GM12865 (cell line): ENCODE measurements around the gene TRAF6.

Source experiments
- DNase-seq: peaks from one replicate; pipeline ENCODE4 v3.0.0; 2010; ENCODE audit warnings: low read depth
- H3K4me3 ChIP-seq: 2 replicates; pipeline ENCODE4 v1.5.1; 2011; ENCODE audit warnings: mild to moderate bottlenecking, low read depth, low read length, control low read depth
- TF ChIP-seq, protein P1 (sequence below): IDR thresholded peaks from 2 replicates; pipeline ENCODE4 v1.5.1; 2011; ENCODE audit warnings: low read length, control low read depth, low read depth, inconsistent platforms; ENCODE audit not compliant: insufficient read depth; ENCODE audit errors: missing control alignments

The TRAF6 gene

GRCh38 chr11:36467916-36468315 is 42.2 kb downstream of the TRAF6 start:
- H3K4me3 ChIP-seq = no peak overlapping the region
- DNase-seq = no peak
- TF ChIP-seq, protein P1, sequence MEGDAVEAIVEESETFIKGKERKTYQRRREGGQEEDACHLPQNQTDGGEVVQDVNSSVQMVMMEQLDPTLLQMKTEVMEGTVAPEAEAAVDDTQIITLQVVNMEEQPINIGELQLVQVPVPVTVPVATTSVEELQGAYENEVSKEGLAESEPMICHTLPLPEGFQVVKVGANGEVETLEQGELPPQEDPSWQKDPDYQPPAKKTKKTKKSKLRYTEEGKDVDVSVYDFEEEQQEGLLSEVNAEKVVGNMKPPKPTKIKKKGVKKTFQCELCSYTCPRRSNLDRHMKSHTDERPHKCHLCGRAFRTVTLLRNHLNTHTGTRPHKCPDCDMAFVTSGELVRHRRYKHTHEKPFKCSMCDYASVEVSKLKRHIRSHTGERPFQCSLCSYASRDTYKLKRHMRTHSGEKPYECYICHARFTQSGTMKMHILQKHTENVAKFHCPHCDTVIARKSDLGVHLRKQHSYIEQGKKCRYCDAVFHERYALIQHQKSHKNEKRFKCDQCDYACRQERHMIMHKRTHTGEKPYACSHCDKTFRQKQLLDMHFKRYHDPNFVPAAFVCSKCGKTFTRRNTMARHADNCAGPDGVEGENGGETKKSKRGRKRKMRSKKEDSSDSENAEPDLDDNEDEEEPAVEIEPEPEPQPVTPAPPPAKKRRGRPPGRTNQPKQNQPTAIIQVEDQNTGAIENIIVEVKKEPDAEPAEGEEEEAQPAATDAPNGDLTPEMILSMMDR = no peak

DNA sequence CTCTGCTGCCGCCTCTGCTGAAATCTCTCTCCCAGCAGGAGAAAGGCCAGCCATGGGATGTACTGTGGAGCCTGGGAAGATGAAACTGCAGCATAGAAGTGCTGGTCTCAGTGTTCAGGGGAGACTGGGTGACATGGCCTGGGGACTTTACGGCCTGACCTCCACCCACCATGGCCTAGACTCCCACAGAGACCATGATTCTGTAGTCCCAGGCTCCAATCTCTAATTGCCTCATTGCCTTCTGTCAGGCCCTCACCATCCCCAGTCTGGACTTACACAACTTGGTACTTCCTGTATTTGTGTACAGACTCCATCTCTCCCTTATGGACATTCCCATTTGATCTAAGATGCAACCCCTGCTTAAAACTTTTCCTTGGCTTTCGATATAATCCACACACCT is 43.1 kb downstream of the TRAF6 start:
- H3K4me3 ChIP-seq = no peak overlapping the region
- TF ChIP-seq, protein P1 = no peak
- no peak for DNase-seq

DNA sequence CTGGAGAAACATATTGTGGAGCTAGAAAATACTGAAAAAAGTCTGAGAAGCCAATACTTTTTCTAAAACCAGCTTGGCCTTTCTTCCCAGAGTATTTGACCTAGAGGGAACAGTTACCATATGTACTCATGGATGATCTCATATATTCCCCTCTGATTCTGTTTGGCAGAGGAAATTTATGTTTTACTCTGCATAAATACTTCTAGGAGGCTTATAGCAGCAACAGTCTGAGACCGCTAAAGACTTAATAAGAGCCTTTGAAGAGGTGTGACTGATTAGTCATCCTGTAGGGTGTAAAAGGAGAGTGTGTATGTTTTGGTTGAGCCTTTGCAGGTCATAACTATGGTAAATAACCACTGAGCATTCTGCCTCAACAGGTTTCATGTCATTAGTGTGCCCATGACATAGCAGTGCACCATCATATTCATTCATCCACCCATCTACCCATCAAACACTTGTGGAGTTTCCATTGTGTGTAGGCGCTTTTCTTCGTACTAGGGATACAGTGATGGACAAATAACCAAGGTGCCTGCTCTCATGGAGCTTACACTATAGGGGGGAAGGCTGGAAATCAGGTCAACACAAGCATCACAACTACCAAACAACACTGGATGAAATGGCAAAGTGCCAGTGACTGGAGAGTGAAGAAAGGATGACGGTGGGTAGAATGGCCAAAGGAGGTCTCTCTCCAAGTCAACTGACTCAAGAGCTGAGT is 44.5 kb downstream of the TRAF6 start:
- DNase-seq = no peak
- TF ChIP-seq, protein P1 = no peak

GRCh38 chr11:36464720-36465119 is 45.4 kb downstream of the TRAF6 start:
- no peak overlapping the region for H3K4me3 ChIP-seq
- TF ChIP-seq, protein P1 = no peak
- no peak for DNase-seq

More for the DNA sequence above, 44.5 kb downstream of the TRAF6 start:
- no peak overlapping the region for H3K4me3 ChIP-seq

GRCh38 chr11:36463781-36464180 is 46.3 kb downstream of the TRAF6 start:
- DNase-seq = no peak
- H3K4me3 ChIP-seq = no peak overlapping the region
- TF ChIP-seq, protein P1 = no peak

GRCh38 chr11:36462321-36462720 is 47.8 kb downstream of the TRAF6 start:
- TF ChIP-seq, protein P1 = no peak
- no peak for DNase-seq
- H3K4me3 ChIP-seq = no peak overlapping the region

DNA sequence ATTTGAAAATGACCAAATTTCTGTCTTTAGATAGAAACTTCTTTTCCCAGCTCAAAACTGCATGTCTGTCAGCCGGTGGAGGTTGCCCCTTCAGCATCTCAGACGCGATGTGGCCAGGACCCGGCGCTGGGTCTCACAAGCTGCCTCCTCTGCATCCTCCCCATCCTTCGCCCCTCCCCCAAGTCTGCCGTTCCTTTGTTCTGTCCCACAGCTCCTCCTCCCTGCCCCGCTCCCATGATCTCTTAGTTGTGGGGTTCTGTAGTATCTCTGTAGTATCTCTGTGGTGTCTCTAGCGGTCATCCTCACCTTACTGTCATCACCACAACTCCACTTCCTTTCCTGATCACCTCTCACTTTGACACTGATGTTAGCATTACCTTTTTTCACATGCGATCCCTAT is 49.9 kb downstream of the TRAF6 start:
- no peak overlapping the region for H3K4me3 ChIP-seq
- no peak for DNase-seq
- TF ChIP-seq, protein P1 = no peak
